Stimulated activated CD8-positive, alpha-beta memory T cell treated with anti-CD3 and anti-CD28 coated beads, Interleukin-12 subunit alpha, Interleukin-12 subunit beta, amount 100 ng/mL, for 4 hours (primary cell): ENCODE results near the gene SHISA5.
"Not testable (repeated sequence)": the region's sequence is repeated elsewhere in the genome, so short reads cannot be mapped to it uniquely, and the experiment has no call there.

Experiments used
- DNase-seq: peaks from one replicate; pipeline ENCODE4 v3.0.0-alpha.2; 2020; ENCODE audit warnings: low read depth

Gene SHISA5

GRCh38 chr3:48504051-48504946 is at the start of gene SHISA5:
TSS of gene SHISA5 (minus strand) at chr3:48504174. CDS start at chr3:48504094, 80 bp downstream.
- DNase-seq, result peak; percentile 40

DNA sequence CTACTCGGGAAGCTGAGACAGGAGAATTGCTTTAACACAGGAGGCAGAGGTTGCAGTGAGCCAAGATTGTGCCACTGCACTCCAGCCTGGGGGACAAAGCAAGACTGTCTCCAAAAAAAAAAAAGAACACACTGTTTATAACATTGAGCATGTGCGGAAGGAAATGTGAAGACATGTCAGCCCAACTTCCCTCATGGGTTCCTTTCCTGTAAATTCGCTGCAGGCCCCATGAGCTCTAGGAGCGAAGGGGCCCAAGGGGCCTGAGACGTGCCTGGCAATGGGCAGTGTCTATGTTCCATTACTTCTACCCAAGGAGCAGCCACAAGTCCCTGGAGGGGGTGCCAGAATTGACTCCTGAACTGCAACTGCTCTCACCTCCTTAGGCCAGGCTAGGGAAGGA is 49.4 kb upstream of the SHISA5 start:
- no peak for DNase-seq

GRCh38 chr3:48552111-48552951 is 48.4 kb upstream of the SHISA5 start:
- DNase-seq, result no peak

- not testable (repeated sequence) for DNase-seq
Measured at GRCh38 chr3:48551651-48552050, 47.7 kb upstream of the SHISA5 start.

DNA sequence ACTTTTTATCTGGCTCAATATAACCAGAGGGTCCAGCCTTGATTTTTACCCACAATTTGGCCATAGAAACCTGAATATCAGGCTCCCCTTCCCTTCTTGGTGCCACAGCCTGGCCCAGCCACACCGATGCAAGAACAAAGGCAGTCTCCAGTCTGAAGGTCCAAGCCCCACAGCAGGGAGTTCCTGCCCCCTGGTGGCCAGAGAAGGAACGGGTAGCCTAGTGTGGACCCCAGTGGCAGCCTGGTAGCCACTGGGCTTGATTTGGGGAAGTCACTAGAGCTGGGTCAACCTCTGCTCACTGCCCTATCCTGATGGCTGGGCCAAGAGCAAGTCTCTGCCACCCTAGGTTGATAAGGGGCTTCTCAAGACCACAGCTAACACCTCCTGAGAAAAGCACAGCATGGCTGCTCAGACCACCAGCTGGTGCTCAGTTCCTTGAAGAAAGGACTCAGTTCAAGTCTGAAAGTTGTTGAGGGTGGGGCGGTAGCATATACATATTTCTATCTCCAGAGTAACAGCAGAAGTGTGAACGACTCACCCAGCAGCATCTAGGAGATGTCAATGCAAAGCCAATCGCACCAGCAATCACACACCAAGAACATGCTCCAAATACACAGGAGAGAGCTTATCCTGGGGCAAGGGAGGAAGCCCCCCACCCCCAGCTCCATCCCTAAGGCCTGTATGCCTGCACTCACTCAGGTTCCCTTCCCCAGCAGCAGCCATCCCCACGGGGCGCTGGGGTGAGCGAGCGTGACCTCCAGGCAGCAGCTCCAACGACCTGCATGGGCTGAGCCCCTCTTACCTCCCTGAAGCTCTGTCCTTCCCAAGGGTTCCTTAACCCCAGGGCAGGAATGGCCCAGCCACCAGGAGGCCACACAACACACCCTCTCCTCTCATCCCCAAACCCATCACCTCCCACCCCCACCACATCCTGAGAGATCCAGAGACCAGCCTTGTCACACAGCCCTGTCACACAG is 45.0 kb upstream of the SHISA5 start:
- peak; percentile 64 for DNase-seq

GRCh38 chr3:48548126-48548525 is 44.2 kb upstream of the SHISA5 start:
- no peak for DNase-seq

GRCh38 chr3:48546203-48546829 is 42.3 kb upstream of the SHISA5 start:
- DNase-seq, result no peak

DNA sequence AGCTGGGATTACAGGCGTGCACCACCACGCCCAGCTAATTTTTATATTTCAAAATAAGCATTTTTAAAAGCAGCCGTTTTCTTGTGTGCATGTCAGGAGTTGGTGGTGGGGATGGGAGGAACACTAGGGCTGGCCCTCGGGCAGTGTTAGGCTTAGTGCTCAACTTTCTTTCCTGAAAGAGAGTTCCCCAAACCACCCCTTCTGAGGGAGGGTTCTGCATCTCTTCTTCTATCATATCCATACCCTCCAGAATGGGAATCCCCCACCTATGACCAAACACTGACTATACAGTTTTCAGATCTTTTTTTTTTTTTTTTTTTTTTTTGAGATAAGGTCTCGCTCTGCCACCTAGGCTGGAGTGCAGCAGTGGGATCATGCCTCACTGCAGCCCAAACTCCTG is 40.2 kb upstream of the SHISA5 start:
- no peak for DNase-seq

DNA sequence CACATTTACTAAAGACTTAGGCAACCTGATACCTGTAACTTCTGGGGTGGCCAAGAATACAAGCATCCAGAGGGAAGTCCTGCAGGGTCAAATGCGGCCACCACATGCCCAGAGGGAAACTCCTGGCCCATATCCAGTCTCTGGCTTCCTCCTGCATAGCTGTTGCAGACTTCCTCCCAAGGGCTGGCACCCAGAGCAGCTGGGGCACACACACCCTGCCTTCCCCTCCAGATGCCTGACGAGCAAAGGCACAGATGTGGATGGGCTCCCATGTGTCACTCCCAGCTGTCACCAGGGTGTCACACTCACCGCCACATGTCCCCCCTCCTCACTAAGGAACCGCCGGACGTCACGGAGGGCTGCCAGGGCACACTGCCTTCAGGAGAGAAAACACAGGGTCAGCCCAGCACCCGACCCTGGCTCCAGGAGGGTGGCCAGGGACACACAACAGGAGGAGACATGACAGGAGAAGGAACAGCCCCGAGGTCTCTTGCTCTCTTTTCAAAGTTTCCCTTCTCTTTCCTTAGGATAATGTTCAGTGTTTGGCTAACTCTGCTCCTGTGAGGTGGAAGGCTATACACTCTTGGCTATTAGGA is 39.4 kb upstream of the SHISA5 start:
- no peak for DNase-seq

GRCh38 chr3:48538451-48538850 is 34.5 kb upstream of the SHISA5 start:
- DNase-seq, result no peak

DNA sequence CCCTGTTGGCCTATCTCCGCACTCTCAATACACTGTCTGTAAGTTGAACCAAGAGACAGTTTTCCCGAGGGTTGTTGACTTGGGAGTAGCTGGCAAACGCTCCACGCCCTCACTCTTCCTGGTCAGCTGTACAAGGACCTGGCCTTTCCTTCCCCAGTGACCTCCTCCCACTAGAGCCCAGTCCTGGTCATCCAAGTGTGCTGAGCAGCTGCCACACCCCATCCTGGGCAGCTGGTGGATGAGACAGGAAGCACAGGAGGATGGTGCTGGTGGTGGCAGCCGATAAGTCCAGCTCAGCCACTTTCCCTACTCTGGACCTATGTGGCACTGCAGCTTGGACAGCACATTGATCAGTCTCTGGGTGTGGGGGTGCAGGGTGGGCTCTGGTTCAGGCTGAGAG is 32.8 kb upstream of the SHISA5 start:
- DNase-seq, result no peak

- no peak for DNase-seq
Measured at GRCh38 chr3:48536116-48536515, 32.1 kb upstream of the SHISA5 start.

GRCh38 chr3:48535578-48535977 is 31.6 kb upstream of the SHISA5 start:
- no peak for DNase-seq

GRCh38 chr3:48532977-48533337 is 29.0 kb upstream of the SHISA5 start:
- DNase-seq, result no peak

- DNase-seq, result no peak
Measured at GRCh38 chr3:48532271-48532976, 28.4 kb upstream of the SHISA5 start.

DNA sequence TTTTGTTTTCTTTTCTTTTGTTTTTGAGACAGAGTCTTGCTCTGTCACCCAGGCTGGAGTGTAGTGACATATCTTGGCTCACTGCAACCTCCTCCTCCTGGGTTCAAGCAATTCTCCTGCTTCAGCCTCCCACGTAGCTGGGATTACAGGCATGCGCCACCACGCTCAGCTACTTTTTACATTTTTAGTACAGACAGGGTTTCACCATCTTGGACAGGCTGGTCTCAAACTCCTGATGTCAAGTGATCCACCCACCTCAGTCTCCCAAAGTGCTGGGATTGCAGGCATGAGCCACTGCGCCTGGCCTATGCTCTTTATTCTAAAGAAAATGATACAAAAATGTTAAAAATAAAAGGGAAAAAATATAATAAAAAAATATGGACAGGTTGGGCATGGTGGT is 26.7 kb upstream of the SHISA5 start:
- not testable (repeated sequence) for DNase-seq

- DNase-seq, result no peak
Measured at GRCh38 chr3:48528754-48529153, 24.8 kb upstream of the SHISA5 start.

DNA sequence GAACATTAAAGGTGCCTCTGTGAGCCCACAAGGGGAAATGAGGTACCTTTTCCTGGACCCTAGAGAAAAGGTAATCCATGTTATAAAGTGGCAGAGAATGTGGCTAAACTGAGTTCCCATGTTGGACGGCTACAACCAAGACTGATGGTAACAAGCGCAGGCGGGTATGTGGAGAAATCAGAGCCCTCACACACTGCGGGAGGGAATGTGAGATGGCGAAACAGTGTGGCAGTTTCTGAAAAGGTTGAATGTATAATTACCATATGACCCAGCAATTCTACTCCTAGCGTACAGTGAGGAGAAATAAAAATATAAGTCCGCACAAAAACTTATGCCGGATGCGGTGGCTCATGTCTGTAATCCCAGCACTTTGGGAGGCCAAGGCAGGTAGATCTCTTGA is 24.1 kb upstream of the SHISA5 start:
- DNase-seq, result no peak

DNA sequence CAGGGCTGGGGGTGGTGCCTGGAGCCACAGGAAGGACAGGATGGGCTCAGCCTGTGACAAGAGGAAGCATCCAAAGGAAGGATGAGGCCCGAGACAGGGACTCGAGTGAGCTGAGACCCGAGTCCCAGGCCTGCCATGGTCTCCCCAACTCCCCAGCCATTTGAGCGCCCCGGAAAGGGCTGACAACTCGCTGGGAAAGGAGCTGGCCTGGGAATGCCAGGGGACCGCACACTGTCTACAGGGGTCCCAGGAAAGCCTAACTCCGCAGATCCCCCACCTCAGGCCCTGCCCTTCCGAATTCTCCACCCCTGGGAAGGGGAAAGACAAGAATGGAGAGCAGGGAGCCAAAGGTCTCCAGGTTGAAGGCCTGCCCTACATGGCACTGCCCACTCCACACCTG is 21.0 kb upstream of the SHISA5 start:
- no peak for DNase-seq

GRCh38 chr3:48521635-48522034 is 17.7 kb upstream of the SHISA5 start:
- DNase-seq, result no peak
